Fibroblast of peridontal ligament (primary cell): ENCODE data around the gene ACOX1.

Source experiments
- DNase-seq: peaks from one replicate; pipeline ENCODE4 v3.0.0-alpha.2; 2010; ENCODE audit errors: extremely low read depth

The ACOX1 gene

GRCh38 chr17:76008630-76009425 is 29.9 kb upstream of the ACOX1 start:
- DNase-seq: no peak

DNA sequence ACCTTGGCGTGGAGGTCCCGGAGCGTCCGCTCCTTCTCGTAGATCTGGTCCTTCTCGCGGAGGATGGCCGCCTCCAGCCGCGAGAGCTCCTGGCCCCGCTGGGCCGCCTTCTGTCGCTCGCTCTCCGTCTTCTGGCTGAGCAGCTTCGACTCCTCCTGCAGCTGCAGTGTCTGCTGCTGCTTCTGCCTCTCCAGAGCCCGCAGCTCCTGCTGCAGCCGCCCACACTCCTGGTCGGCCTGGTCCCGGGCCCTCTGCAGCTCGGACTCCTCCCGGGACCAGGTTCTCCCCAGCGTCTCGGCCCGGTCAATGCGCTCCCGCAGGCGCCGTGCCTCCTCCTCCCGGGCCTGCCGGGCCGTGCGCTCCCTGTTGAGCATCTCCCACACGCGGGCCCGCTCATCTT is 29.2 kb upstream of the ACOX1 start:
- DNase-seq: no peak

DNA sequence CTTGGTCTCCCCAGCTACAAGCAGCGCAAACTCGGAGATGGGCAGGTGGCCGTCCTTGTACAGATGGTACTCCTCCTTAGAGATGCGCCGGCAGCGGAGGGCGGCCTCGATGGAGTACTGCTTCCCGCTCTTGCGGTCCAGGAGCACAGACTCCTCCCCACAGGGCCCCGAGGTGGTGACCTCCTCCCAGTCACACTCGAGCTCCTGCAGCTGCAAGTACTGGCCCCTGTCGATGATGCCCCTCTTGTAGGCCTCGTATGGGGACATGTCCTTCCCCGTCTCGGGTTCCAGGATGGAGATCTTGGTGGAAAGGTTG is 28.8 kb upstream of the ACOX1 start:
- DNase-seq: no peak

DNA sequence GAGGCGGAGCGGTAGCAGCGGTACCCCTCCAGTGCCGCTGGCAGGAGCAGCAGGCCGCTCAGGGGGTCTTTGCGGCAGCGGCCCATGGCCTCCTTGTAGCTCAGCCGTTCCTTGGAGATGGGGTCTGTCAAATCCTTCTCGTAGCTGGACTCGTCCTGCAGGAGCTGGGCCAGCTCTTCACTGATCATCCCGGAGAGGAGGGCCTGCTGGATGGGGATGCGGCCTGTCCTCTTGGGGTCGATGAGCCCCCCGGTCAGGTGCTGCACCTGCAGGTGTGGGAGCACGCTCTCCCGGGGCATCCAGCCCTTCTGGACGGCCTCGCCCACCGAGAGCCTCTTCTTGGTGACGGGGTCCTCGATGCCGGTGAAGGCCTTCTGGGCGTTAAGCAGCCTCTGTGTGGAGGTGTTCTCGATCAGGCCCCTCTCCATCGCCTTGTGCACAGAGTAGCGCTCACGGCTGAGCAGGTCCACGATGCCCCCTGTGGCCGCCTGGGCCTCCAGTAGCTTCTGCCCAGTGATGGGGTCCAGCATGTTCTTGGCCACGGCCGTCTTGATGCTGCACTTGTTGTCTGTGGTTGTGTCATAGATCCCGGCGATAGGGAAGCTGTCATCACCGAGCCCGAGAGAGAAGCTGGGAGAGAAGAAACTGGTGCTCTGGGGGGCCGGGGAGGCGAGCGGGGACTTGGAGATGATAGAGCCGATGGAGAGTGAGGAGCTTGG is 28.3 kb upstream of the ACOX1 start:
- no peak for DNase-seq

DNA sequence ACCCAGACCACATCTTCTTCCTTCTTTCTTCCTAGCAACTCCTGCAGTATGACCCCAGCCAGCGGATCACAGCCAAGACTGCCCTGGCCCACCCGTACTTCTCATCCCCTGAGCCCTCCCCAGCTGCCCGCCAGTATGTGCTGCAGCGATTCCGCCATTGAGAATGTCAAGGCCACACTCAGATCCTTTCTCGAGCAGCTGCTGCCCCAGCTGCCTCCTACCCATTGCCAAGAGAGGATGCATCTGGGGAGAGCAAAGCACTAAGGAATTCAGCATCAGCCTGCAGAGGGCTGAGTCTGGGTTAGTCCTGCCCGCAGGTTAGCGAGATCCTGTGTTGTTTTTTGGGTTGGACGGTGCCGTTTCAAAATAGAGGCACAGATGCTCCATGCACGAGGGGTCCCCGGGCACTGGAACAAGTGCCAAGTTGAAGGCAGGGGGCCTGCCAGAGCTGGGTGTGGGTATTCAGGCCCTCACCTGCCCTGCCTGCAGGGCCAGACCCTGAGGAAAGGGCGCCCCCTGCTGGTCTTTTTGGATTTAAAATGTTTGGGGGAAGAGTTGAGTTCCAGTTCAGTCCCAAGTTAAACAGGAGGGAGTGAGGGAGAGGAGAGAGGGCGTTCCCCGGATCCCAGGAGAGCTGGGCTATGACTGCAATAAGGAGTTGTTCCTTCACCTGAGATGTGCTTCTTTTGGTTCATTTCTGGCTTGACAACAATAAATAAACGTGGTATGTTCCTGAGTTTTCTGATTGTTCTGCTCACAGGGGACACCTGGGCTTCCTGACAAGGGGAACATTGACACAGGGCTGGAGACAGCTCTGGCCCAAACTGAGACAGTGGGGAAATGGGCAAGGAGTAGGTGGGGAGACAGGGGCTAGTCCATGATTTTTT is 26.5 kb upstream of the ACOX1 start:
- DNase-seq: peak; percentile 64

DNA sequence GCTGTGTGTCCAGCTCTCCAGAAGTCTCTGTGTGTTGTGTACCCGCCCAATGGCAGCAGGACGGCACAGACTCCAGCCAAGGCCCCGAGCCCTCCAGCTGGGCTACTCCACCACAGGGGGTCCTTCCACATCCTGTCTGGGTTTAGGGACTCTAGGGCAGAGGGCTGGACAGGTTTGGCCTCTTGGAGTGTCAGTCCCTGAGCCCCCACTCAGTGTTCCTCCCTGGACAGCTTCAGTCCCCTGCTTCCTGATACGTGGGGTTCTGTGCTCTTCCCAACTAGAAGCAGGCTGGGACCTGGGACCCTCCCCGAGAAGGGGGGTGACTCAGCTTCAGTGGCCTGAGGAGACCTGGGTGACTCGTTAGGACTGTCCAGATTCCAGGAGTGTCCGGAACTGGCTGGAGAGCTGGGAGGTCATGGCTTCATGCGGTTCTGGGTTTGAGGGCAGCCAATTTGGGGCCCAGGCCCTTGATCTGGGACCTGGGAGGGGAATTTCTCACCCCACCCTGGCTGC is 25.8 kb upstream of the ACOX1 start:
- no peak for DNase-seq

DNA sequence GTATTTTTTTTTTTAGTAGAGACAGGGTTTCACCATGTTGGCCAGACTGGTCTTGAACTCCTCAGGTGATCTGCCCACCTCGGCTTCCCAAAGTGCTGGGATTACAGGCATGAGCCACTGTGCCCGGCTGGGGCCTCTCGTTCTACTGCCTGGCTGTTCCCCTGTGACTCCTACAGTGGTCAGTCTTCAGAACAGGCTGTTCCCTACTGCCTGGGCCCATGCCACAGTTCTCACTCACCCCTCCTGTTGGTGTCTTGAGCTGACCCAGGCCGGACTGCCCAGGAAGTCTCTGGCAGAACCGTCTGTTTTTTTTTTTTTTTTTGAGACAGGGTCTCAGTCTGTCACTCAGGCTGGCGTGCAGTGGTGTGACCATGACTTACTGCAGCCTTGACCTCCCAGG is 24.9 kb upstream of the ACOX1 start:
- no peak for DNase-seq

DNA sequence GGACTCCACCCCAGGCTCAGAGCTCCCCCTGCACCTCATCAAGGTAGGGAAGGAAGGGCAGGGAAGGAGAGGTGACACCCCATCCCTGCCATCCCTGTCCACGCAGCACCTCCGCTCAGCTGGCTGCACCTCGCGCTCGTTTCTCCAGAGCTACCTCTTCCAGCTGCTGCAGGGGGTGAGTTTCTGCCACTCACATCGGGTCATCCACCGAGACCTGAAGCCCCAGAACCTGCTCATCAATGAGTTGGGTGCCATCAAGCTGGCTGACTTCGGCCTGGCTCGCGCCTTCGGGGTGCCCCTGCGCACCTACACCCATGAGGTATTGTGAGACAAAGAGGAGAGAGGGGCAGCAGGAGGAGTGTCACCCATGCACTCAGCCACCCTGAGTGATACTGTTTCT is 23.1 kb upstream of the ACOX1 start:
- no peak for DNase-seq

- DNase-seq: no peak
Observed at GRCh38 chr17:76000755-76001521, 22.0 kb upstream of the ACOX1 start, which contains the start of gene CDK3. Gene CDK3, plus strand, starts transcription at chr17:76000855. Its CDS starts 571 bp downstream, at chr17:76001426.

DNA sequence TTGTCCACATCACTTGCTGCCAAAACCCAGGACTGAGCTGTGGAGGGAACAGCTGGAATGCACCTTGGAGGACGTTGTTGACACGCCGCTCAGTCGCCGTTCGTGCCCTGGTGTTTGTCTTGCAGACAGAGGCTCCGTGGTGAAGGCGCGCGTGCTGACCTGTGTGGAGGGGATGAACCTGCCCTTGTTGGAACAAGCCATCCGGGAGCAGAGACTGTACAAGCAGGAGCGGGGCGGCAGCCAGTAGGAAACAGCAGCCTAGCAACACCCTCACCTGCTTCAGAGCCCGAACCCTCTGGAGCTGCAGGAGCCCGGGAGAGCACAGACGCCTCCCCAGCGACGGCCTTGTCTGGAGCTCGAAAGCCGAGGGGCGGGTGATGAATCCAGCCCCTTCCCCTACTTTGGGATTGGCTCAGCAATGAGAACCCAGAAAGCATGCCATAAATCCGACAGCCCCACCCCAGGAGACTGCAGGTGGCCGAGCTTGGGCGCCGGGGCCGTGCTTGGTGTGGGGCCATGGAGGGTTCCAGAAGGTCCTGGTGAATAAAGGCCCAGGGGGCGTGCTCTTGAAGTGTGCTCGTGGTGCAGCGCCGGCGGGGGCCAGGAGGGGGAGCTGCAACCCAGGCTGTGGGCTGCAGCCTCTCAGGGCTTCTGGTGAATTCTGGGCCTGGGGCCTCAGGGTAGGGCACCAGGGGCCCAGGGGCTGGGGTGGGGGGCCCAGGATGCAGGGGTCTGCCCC is 21.2 kb upstream of the ACOX1 start:
- DNase-seq: peak; percentile 11

- DNase-seq: no peak
Observed at GRCh38 chr17:75998327-75998795, 19.4 kb upstream of the ACOX1 start.

GRCh38 chr17:75996665-75997590 is 18.0 kb upstream of the ACOX1 start:
- DNase-seq: peak; percentile 33

DNA sequence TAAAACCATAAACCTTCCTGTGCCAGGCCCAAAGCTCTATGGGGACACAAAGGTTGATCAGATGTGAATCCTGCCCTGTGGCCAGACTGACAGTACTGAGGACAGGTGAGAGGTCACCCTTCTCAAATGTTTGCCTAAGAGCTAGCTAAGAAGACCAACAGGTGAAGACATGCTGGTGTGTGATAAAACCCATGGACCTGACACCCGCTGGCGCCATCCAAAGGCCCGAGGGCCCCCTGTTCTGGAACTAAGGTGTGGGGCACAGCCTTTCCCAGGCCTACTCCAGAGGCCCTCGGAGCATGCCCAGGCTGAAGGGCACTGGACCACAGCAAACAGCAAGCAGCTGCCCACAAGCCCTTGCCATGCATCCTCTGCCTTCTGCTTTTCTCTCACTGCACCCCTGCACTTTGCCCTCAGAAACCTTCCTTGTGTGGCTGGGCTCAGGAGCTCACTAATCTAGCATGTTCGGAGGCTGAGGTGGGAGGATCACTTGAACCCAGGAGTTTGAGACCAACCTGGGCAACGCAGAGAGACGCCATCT is 16.5 kb upstream of the ACOX1 start:
- DNase-seq: no peak

DNA sequence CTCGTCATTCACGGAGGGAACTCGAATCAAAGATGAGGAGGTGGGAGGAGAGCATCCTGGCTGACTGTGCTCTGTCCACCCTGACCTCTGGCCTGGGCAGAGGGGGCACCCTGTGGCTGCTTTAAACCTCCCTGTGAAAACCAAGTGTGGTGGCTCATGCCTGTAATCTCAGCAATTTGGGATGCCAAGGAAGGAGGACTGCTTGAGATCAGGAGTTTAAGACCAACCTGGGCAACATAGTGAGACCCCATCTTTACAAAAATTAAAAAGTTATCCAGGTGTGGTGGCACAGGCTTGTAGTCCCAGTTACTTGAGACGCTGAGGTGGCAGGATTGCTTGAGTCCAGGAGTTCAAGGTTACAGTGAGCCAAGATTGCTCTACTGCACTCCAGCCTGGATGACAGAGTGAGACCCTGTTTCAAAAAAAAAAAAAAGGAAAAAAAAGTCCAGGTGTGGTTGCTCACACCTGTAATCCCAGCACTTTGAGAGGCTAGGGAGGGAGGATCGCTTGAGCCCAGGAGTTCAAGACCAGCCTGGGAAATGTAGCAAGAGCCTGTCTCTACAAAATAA is 15.9 kb upstream of the ACOX1 start:
- DNase-seq: no peak

- no peak for DNase-seq
Observed at GRCh38 chr17:75991396-75991795, 12.4 kb upstream of the ACOX1 start.

DNA sequence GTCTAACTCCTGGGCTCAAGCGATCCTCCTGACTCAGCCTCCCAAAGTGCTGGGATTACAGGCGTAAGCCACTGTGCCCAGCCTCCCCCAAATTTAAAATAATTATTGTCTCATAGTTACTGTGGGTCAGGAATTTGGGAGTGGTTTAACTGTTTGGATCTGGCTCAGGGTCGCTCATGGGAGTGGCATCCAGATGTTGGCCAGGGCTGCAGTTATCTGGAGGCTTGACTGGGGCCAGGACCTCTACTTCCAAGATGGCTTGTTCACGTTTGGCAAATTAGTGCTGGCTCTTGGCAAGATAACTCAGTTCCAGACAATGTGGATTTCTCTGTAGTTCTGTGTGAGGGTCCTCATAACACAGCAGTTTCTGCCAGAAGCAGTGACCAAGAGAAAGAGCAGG is 8.1 kb upstream of the ACOX1 start:
- peak; percentile 4 for DNase-seq

- no peak for DNase-seq
Observed at GRCh38 chr17:75985986-75986385, 7.0 kb upstream of the ACOX1 start.

DNA sequence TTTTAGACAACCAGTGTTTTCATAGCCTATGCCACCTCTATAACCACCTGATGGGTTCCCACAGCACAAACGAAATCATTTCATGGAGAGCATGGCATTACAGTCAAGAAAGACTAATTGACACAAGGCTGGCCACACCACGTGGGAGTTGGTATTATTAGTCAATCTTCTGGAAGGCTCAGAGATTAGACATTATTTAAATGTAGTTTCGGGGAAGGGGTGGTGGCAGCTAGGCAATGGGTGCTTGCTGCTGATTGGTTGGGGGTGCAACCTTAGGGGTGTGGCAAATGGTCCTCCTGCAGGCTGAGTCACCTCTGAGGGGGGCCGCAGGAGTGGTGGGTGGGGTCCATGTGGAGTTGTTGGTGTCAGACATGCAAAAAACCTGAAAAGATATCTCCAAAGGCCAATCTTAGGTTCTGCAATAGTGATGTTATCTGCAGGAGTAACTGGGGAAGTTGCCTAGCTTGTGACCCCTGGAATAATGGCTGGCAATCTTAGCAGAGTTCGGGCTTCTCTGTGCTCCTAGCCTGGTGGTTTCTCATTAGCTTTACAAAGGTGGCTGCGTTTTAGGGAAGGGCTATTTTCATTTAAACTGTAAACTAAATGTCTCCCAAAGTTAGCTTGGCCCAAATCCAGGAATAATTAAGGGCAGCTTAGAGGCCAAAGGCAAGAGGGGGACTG is 4.7 kb upstream of the ACOX1 start:
- no peak for DNase-seq
